Spinal cord (tissue), 10 donors: ENCODE measurements around the gene NTN4. TPM values are rescaled to one million over a fixed set of nuclear protein-coding genes. Genes with fewer than 3 reads are reported as not detected.
A peak's percentile ranks its signal among the peaks of the same experiment; 100 is the strongest.
"Not testable (repeated sequence)": the region's sequence is repeated elsewhere in the genome, so short reads cannot be mapped to it uniquely, and the experiment has no call there.

ENCODE experiments used
- DNase-seq, 6 donors: peaks; one replicate each; pipeline versions ENCODE4 v3.0.0 to v3.0.0-alpha.2; 2013 to 2015; ENCODE audit warnings: low spot score in 6 of 6, low read depth in 4 of 6
- H3K27ac ChIP-seq: one replicate; pipeline ENCODE4 v1.5.1; 2013; ENCODE audit warnings: low read depth, low read length, control low read depth
- H3K27me3 ChIP-seq: one replicate; pipeline ENCODE4 v1.6.1; 2013; ENCODE audit warnings: low read length; ENCODE audit not compliant: control insufficient read depth, insufficient read depth
- H3K36me3 ChIP-seq: one replicate; pipeline ENCODE4 v1.6.1; 2013; ENCODE audit warnings: low read length; ENCODE audit not compliant: control insufficient read depth, insufficient read depth
- H3K4me1 ChIP-seq: one replicate; pipeline ENCODE4 v1.6.1; 2013; ENCODE audit warnings: low read length; ENCODE audit not compliant: control insufficient read depth, insufficient read depth
- H3K4me3 ChIP-seq: one replicate; pipeline ENCODE4 v1.5.1; 2013; ENCODE audit warnings: low read depth, low read length, control low read depth
- H3K9me3 ChIP-seq: one replicate; pipeline ENCODE4 v1.6.1; 2013; ENCODE audit warnings: low read length; ENCODE audit not compliant: control insufficient read depth, insufficient read depth
- WGBS: methylation state at CpG from one replicate; pipeline ENCODE4 v1.1.5; 2013; ENCODE audit warnings: missing lambda C conversion rate; ENCODE audit not compliant: insufficient coverage; 5-methylcytosine and 5-hydroxymethylcytosine counted together
- polyA plus RNA-seq, 2 donors: library from polyadenylated mRNA; unstranded; fragments of 120-200 nt; gene quantifications; one replicate each; pipeline ENCODE4 v1.2.1, GENCODE V29; 2013; ENCODE audit not compliant: insufficient read length in 2 of 2
- total RNA-seq, 2 donors: library from RNA; depleted of rRNA in 1 of 2; stranded (reverse); fragments of 120-200 nt in 1 of 2; fragments of >200 nt in 1 of 2; gene quantifications; one replicate each; pipeline versions ENCODE4 v1.2.3 to v1.2.4, GENCODE V29; 2013 to 2014
- donor health status: healthy.

The NTN4 gene
- total and polyA plus RNA-seq, 4 donors: 10.2 to 22.9 (median 17.2) TPM

- Histone ChIP-seq H3K4me3 (no peak overlapping the region), H3K36me3 (no peaks in the 10 kb centered on the region), H3K9me3 (no peaks in the 10 kb centered on the region), H3K27ac (no peak overlapping the region), H3K27me3 (no peaks in the 10 kb centered on the region), H3K4me1 (no peaks in the 10 kb centered on the region)
- no CpG with 5 or more reads among the region's 1 CpG for WGBS
- peak in 5 of 6 donors; percentile 22 to 81 (median 29) for DNase-seq
These were observed 29.6 kb upstream of the NTN4 start for GRCh38 chr12:95820096-95820703.

GRCh38 chr12:95815632-95816212, 25.2 kb upstream of the NTN4 start:
- Histone ChIP-seq H3K4me1 (no peaks in the 10 kb centered on the region), H3K4me3 (no peak overlapping the region), H3K9me3 (no peaks in the 10 kb centered on the region), H3K27me3 (no peaks in the 10 kb centered on the region), H3K36me3 (no peaks in the 10 kb centered on the region), H3K27ac (no peak overlapping the region)
- DNase-seq: peak in 4 of 6 donors; percentile 7 to 75 (median 44)
- WGBS: no CpG with 5 or more reads among the region's 5 CpGs

GRCh38 chr12:95812155-95812554, 21.6 kb upstream of the NTN4 start:
- DNase-seq, H3K27me3 ChIP-seq, H3K9me3 ChIP-seq, H3K36me3 ChIP-seq, H3K4me1 ChIP-seq, H3K4me3 ChIP-seq, H3K27ac ChIP-seq: not testable (repeated sequence)
- no CpG with 5 or more reads among the region's 4 CpGs for WGBS

GRCh38 chr12:95810411-95810810, 19.8 kb upstream of the NTN4 start:
- H3K27ac ChIP-seq: no peak overlapping the region
- H3K9me3 ChIP-seq: no peaks in the 10 kb centered on the region
- H3K36me3 ChIP-seq: no peaks in the 10 kb centered on the region
- no peak for DNase-seq
- H3K27me3 ChIP-seq: no peaks in the 10 kb centered on the region
- H3K4me1 ChIP-seq: no peaks in the 10 kb centered on the region
- WGBS: no CpG with 5 or more reads among the region's 2 CpGs
- H3K4me3 ChIP-seq: no peak overlapping the region

- Histone ChIP-seq H3K27me3 (no peaks in the 10 kb centered on the region), H3K9me3 (no peaks in the 10 kb centered on the region), H3K4me3 (no peak overlapping the region), H3K4me1 (no peaks in the 10 kb centered on the region), H3K27ac (no peak overlapping the region), H3K36me3 (no peaks in the 10 kb centered on the region)
- DNase-seq: no peak
- whole genome bisulfite sequencing: no CpG with 5 or more reads among the region's 7 CpGs
These were observed 18.6 kb upstream of the NTN4 start for GRCh38 chr12:95809000-95809680.

GRCh38 chr12:95808146-95808545, 17.6 kb upstream of the NTN4 start:
- no peak for DNase-seq
- H3K9me3 ChIP-seq: no peaks in the 10 kb centered on the region
- no peaks in the 10 kb centered on the region for H3K4me1 ChIP-seq
- no peak overlapping the region for H3K4me3 ChIP-seq
- WGBS: 89% methylated on average over 3 of the region's 7 CpGs
- H3K27me3 ChIP-seq: no peaks in the 10 kb centered on the region
- H3K36me3 ChIP-seq: no peaks in the 10 kb centered on the region
- no peak overlapping the region for H3K27ac ChIP-seq

- Histone ChIP-seq H3K27ac (no peak overlapping the region), H3K9me3 (no peaks in the 10 kb centered on the region), H3K4me3 (no peak overlapping the region), H3K4me1 (no peaks in the 10 kb centered on the region), H3K27me3 (no peaks in the 10 kb centered on the region), H3K36me3 (no peaks in the 10 kb centered on the region)
- no CpG with 5 or more reads among the region's 5 CpGs for WGBS
- DNase-seq: no peak
These were observed 15.5 kb upstream of the NTN4 start for GRCh38 chr12:95805864-95806671.

- no peak overlapping the region for H3K27ac ChIP-seq
- H3K4me3 ChIP-seq: no peak overlapping the region
- no peaks in the 10 kb centered on the region for H3K27me3 ChIP-seq
- no peaks in the 10 kb centered on the region for H3K9me3 ChIP-seq
- no peaks in the 10 kb centered on the region for H3K4me1 ChIP-seq
- no peaks in the 10 kb centered on the region for H3K36me3 ChIP-seq
- WGBS: 100% methylated on average over 1 of the region's 3 CpGs
- no peak for DNase-seq
These were observed 13.7 kb upstream of the NTN4 start for GRCh38 chr12:95804291-95804690.

- DNase-seq: no peak
- Histone ChIP-seq H3K27me3 (no peaks in the 10 kb centered on the region), H3K4me1 (no peaks in the 10 kb centered on the region), H3K27ac (no peak overlapping the region), H3K4me3 (no peak overlapping the region), H3K9me3 (no peaks in the 10 kb centered on the region), H3K36me3 (no peaks in the 10 kb centered on the region)
- no CpG with 5 or more reads among the region's 1 CpG for WGBS
These were observed 13.3 kb upstream of the NTN4 start for GRCh38 chr12:95803817-95804216.
